Activated T-helper 2 cell treated with anti-CD3 and anti-CD28 coated beads, Interferon-gamma antibody, Interleukin-2, Interleukin-4, amounts not matched to agents 10 μg/mL and 5 μg/mL and 100 μg/mL, durations not matched to agents 14 hours and 24 hours and 36 hours (primary cell): ENCODE measurements around the gene CUL9. TPM values are rescaled to one million over a fixed set of nuclear protein-coding genes. Genes with fewer than 3 reads are reported as not detected.

Source experiments
- DNase-seq: peaks from one replicate; pipeline ENCODE4 v3.0.0; 2021; ENCODE audit warnings: low spot score
- H3K27ac Mint-ChIP-seq: one replicate; pipeline ENCODE4 v1.8.0; 2021; ENCODE audit warnings: mixed read lengths
- H3K27me3 Mint-ChIP-seq: one replicate; pipeline ENCODE4 v1.8.0; 2021; ENCODE audit warnings: low read depth, mixed read lengths
- H3K36me3 Mint-ChIP-seq: one replicate; pipeline ENCODE4 v1.8.0; 2021; ENCODE audit warnings: low read depth, mixed read lengths
- H3K4me1 Mint-ChIP-seq: one replicate; pipeline ENCODE4 v1.8.0; 2021; ENCODE audit warnings: low read depth, mixed read lengths
- H3K4me3 Mint-ChIP-seq: one replicate; pipeline ENCODE4 v1.8.0; 2021; ENCODE audit warnings: low read depth, mild to moderate bottlenecking, moderate library complexity, mixed read lengths
- H3K9me3 Mint-ChIP-seq: one replicate; pipeline ENCODE4 v1.8.0; 2021; ENCODE audit warnings: mixed read lengths
- intact Hi-C: fragments of 100-400 bp; cut with micrococcal nuclease; formaldehyde crosslinking; loops from one replicate; pipeline ENCODE4 v1.15.1; 2023
- total RNA-seq: library from RNA; stranded (reverse); gene quantifications from 2 replicates; pipeline ENCODE4 v1.2.3, GENCODE V29; 2022

Gene CUL9
- total RNA-seq, 1 donor from 2014 or later: 34.3 TPM

- H3K27ac Mint-ChIP-seq: no peak overlapping the region
- peaks cover 10% of the 10 kb centered on the region for H3K4me1 Mint-ChIP-seq
- no peaks in the 10 kb centered on the region for H3K27me3 Mint-ChIP-seq
- DNase-seq: no peak
- peaks cover 31% of the 10 kb centered on the region for H3K36me3 Mint-ChIP-seq
- no peaks in the 10 kb centered on the region for H3K9me3 Mint-ChIP-seq
- no peak overlapping the region for H3K4me3 Mint-ChIP-seq
- intact Hi-C loops: no loop called here
Observed at GRCh38 chr6:43189776-43190304, 7.8 kb downstream of the CUL9 start.

GRCh38 chr6:43192911-43193310 is 10.9 kb downstream of the CUL9 start:
- DNase-seq: no peak
- Mint-ChIP-seq H3K9me3 (no peaks in the 10 kb centered on the region), H3K36me3 (peaks cover 34% of the 10 kb centered on the region), H3K27me3 (no peaks in the 10 kb centered on the region), H3K4me1 (no peaks in the 10 kb centered on the region), H3K27ac (no peak overlapping the region), H3K4me3 (no peak overlapping the region)
- intact Hi-C loops: no loop called here

- H3K9me3 Mint-ChIP-seq: no peaks in the 10 kb centered on the region
- no peaks in the 10 kb centered on the region for H3K4me1 Mint-ChIP-seq
- peaks cover 30% of the 10 kb centered on the region for H3K36me3 Mint-ChIP-seq
- DNase-seq: no peak
- H3K27me3 Mint-ChIP-seq: no peaks in the 10 kb centered on the region
- H3K4me3 Mint-ChIP-seq: no peak overlapping the region
- no peak overlapping the region for H3K27ac Mint-ChIP-seq
- intact Hi-C loops: no loop called here
Observed at GRCh38 chr6:43193929-43194328, 11.9 kb downstream of the CUL9 start.

- H3K27ac Mint-ChIP-seq: no peak overlapping the region
- no peaks in the 10 kb centered on the region for H3K4me1 Mint-ChIP-seq
- H3K9me3 Mint-ChIP-seq: no peaks in the 10 kb centered on the region
- H3K36me3 Mint-ChIP-seq: peaks cover 33% of the 10 kb centered on the region
- no peak for DNase-seq
- no peaks in the 10 kb centered on the region for H3K27me3 Mint-ChIP-seq
- H3K4me3 Mint-ChIP-seq: no peak overlapping the region
- intact Hi-C loops: no loop called here
Observed at GRCh38 chr6:43196337-43196736, 14.3 kb downstream of the CUL9 start.

- no peak for DNase-seq
- Mint-ChIP-seq H3K27me3 (no peaks in the 10 kb centered on the region), H3K4me1 (no peaks in the 10 kb centered on the region), H3K4me3 (no peak overlapping the region), H3K36me3 (peaks cover 20% of the 10 kb centered on the region), H3K9me3 (no peaks in the 10 kb centered on the region), H3K27ac (no peak overlapping the region)
- intact Hi-C loops: no loop called here
Observed at GRCh38 chr6:43199912-43200311, 17.9 kb downstream of the CUL9 start.

GRCh38 chr6:43200541-43200940 is 18.5 kb downstream of the CUL9 start:
- DNase-seq: no peak
- Mint-ChIP-seq H3K36me3 (peaks cover 21% of the 10 kb centered on the region), H3K4me1 (no peaks in the 10 kb centered on the region), H3K9me3 (no peaks in the 10 kb centered on the region), H3K27me3 (no peaks in the 10 kb centered on the region), H3K27ac (no peak overlapping the region), H3K4me3 (no peak overlapping the region)
- intact Hi-C loops: no loop called here

- Mint-ChIP-seq H3K4me3 (no peak overlapping the region), H3K9me3 (no peaks in the 10 kb centered on the region), H3K27me3 (no peaks in the 10 kb centered on the region), H3K4me1 (no peaks in the 10 kb centered on the region), H3K36me3 (peaks cover 23% of the 10 kb centered on the region), H3K27ac (no peak overlapping the region)
- intact Hi-C loops: no loop called here
- no peak for DNase-seq
Observed at GRCh38 chr6:43202451-43202850, 20.5 kb downstream of the CUL9 start.

GRCh38 chr6:43203029-43203717 is 21.2 kb downstream of the CUL9 start:
- H3K4me1 Mint-ChIP-seq: no peaks in the 10 kb centered on the region
- no peak for DNase-seq
- no peak overlapping the region for H3K4me3 Mint-ChIP-seq
- peaks cover 23% of the 10 kb centered on the region for H3K36me3 Mint-ChIP-seq
- no peaks in the 10 kb centered on the region for H3K9me3 Mint-ChIP-seq
- intact Hi-C loops: no loop called here
- no peaks in the 10 kb centered on the region for H3K27me3 Mint-ChIP-seq
- H3K27ac Mint-ChIP-seq: no peak overlapping the region

- Mint-ChIP-seq H3K27me3 (no peaks in the 10 kb centered on the region), H3K9me3 (no peaks in the 10 kb centered on the region)
- intact Hi-C loops: no loop called here
Observed at GRCh38 chr6:43203718-43204095, 21.7 kb downstream of the CUL9 start.

GRCh38 chr6:43204271-43205105 is 22.5 kb downstream of the CUL9 start:
- Mint-ChIP-seq H3K4me3 (no peak overlapping the region), H3K9me3 (no peaks in the 10 kb centered on the region), H3K27ac (no peak overlapping the region), H3K27me3 (no peaks in the 10 kb centered on the region), H3K36me3 (peaks cover 23% of the 10 kb centered on the region), H3K4me1 (no peaks in the 10 kb centered on the region)
- DNase-seq: no peak
- intact Hi-C loops: no loop called here

More at GRCh38 chr6:43203718-43204095, 21.7 kb downstream of the CUL9 start:
- DNase-seq: no peak
- H3K4me3 Mint-ChIP-seq: no peak overlapping the region
- no peaks in the 10 kb centered on the region for H3K4me1 Mint-ChIP-seq
- no peak overlapping the region for H3K27ac Mint-ChIP-seq
- peaks cover 23% of the 10 kb centered on the region for H3K36me3 Mint-ChIP-seq

GRCh38 chr6:43205849-43206248 is 23.9 kb downstream of the CUL9 start:
- Mint-ChIP-seq H3K36me3 (peaks cover 18% of the 10 kb centered on the region), H3K4me1 (no peaks in the 10 kb centered on the region), H3K4me3 (no peak overlapping the region), H3K9me3 (no peaks in the 10 kb centered on the region), H3K27ac (no peak overlapping the region), H3K27me3 (no peaks in the 10 kb centered on the region)
- DNase-seq: no peak
- intact Hi-C loops: no loop called here

GRCh38 chr6:43207286-43207685 is 25.3 kb downstream of the CUL9 start:
- Mint-ChIP-seq H3K4me3 (no peak overlapping the region), H3K27ac (no peak overlapping the region), H3K27me3 (no peaks in the 10 kb centered on the region), H3K4me1 (no peaks in the 10 kb centered on the region), H3K36me3 (peaks cover 15% of the 10 kb centered on the region), H3K9me3 (no peaks in the 10 kb centered on the region)
- intact Hi-C loops: no loop called here
- DNase-seq: no peak

GRCh38 chr6:43211955-43212354 is 30.0 kb downstream of the CUL9 start:
- Mint-ChIP-seq H3K4me3 (no peak overlapping the region), H3K27ac (no peak overlapping the region), H3K36me3 (peaks cover 12% of the 10 kb centered on the region), H3K9me3 (no peaks in the 10 kb centered on the region), H3K4me1 (no peaks in the 10 kb centered on the region), H3K27me3 (no peaks in the 10 kb centered on the region)
- DNase-seq: no peak
- intact Hi-C loops: no loop called here
